B cell (primary cell): ENCODE data around the gene ENOX1. TPM values are rescaled to one million over a fixed set of nuclear protein-coding genes. Genes with fewer than 3 reads are reported as not detected.

Source experiments
- ATAC-seq: fragments of 200-7000 bp; cut with Tn5 transposase; one replicate; pipeline ENCODE4 v1.10.0; 2021; ENCODE audit warnings: low read depth, mild to moderate bottlenecking, moderate number of reproducible peaks, moderate library complexity
- CTCF ChIA-PET: fragments of 350-600 bp; sonication (Branson Sonifier 250); formaldehyde crosslinking; loops from one replicate; lab custom pipeline; 2021; ENCODE audit warnings: antibody characterized with exemption, inconsistent platforms; lab: Charles Lee
- POLR2A ChIA-PET: fragments of 350-600 bp; sonication (Branson Sonifier 250); formaldehyde crosslinking; loops from one replicate; lab custom pipeline; 2021; ENCODE audit warnings: antibody characterized with exemption; lab: Charles Lee
- DNase-seq: peaks from one replicate; pipeline ENCODE4 v3.0.0; 2013
- H2AFZ ChIP-seq: 2 replicates; pipeline ENCODE4 v1.6.1; 2012; ENCODE audit warnings: mild to moderate bottlenecking, low read depth, low read length; ENCODE audit not compliant: insufficient read depth, poor library complexity, severe bottlenecking
- H3K27ac ChIP-seq, 2 donors: 1 replicate in 1 of 2; 2 replicates in 1 of 2; pipeline ENCODE4 v1.5.1; 2012 to 2013; ENCODE audit warnings: low read length in 2 of 2, mild to moderate bottlenecking in 2 of 2, moderate library complexity in 1 of 2
- H3K27me3 ChIP-seq, 4 experiments: fragments of 200-600 bp in 1 of 4; sonication (generic) in 1 of 4; replicated peaks in 1 of 4; 1 replicate in 2 of 4; 2 replicates in 2 of 4; pipeline versions ENCODE4 v1.6.1 to v1.7.0; 2013 to 2016; ENCODE audit warnings: low read length in 3 of 4, mild to moderate bottlenecking in 2 of 4, mixed read lengths in 1 of 4, moderate library complexity in 1 of 4; ENCODE audit not compliant: insufficient read depth in 4 of 4, control insufficient read depth in 3 of 4; ENCODE audit errors: control extremely low read depth in 1 of 4
- H3K36me3 ChIP-seq, 2 experiments: replicated peaks in 1 of 2; 1 replicate in 1 of 2; 2 replicates in 1 of 2; pipeline versions ENCODE4 v1.6.1 to v1.7.1; 2013; ENCODE audit warnings: low read length in 1 of 2; ENCODE audit not compliant: insufficient read depth in 2 of 2, control insufficient read depth in 1 of 2; ENCODE audit errors: control extremely low read depth in 1 of 2, extremely low read depth in 1 of 2
- H3K4me1 ChIP-seq, 2 donors: fragments of 200-600 bp in 1 of 2; sonication (generic) in 1 of 2; 1 replicate in 1 of 2; 2 replicates in 1 of 2; pipeline versions ENCODE4 v1.5.1 to v1.6.1; 2013 to 2017; ENCODE audit warnings: low read length in 2 of 2; ENCODE audit not compliant: control insufficient read depth in 2 of 2, insufficient read depth in 2 of 2
- H3K4me2 ChIP-seq: replicated peaks from 2 replicates; pipeline ENCODE3; 2012; ENCODE audit warnings: mild to moderate bottlenecking, low read depth, low read length; ENCODE audit not compliant: poor library complexity, severe bottlenecking
- H3K4me3 ChIP-seq, 5 experiments: fragments of 200-600 bp in 1 of 5; sonication (generic) in 1 of 5; 1 replicate in 3 of 5; 2 replicates in 2 of 5; pipeline versions ENCODE4 v1.5.1 to v1.7.0; 2011 to 2016; ENCODE audit warnings: low read length in 4 of 5, mild to moderate bottlenecking in 4 of 5, low read depth in 2 of 5, control low read depth in 1 of 5, moderate library complexity in 1 of 5; ENCODE audit not compliant: insufficient read depth in 1 of 5; ENCODE audit errors: control extremely low read depth in 1 of 5, extremely low read depth in 1 of 5
- H3K79me2 ChIP-seq: fragments of 200-600 bp; sonication (generic); one replicate; pipeline ENCODE4 v1.6.0; 2016; ENCODE audit warnings: low read length; ENCODE audit not compliant: control insufficient read depth, insufficient read depth
- H3K9ac ChIP-seq: fragments of 200-600 bp; sonication (generic); 2 replicates; pipeline ENCODE4 v1.6.1; 2017; ENCODE audit warnings: mild to moderate bottlenecking, low read length, moderate library complexity
- H3K9me3 ChIP-seq, 3 donors: one replicate each; pipeline versions ENCODE4 v1.6.1 to v1.7.1; 2013; ENCODE audit warnings: low read length in 2 of 3; ENCODE audit not compliant: control insufficient read depth in 2 of 3, insufficient read depth in 1 of 3; ENCODE audit errors: control extremely low read depth in 1 of 3
- H4K20me1 ChIP-seq: 2 replicates; pipeline ENCODE4 v1.6.0; 2012; ENCODE audit warnings: mild to moderate bottlenecking, low read length; ENCODE audit not compliant: insufficient read depth, control insufficient read depth, poor library complexity, severe bottlenecking
- H3K27ac Mint-ChIP-seq: one replicate; pipeline ENCODE4 v1.8.0; 2021; ENCODE audit warnings: mixed read lengths
- H3K27me3 Mint-ChIP-seq: one replicate; pipeline ENCODE4 v1.8.0; 2021; ENCODE audit warnings: mixed read lengths
- H3K4me1 Mint-ChIP-seq: one replicate; pipeline ENCODE4 v1.8.0; 2021; ENCODE audit warnings: mixed read lengths
- H3K4me3 Mint-ChIP-seq: one replicate; pipeline ENCODE4 v1.8.0; 2021; ENCODE audit warnings: mixed read lengths
- H3K9me3 Mint-ChIP-seq: one replicate; pipeline ENCODE4 v1.8.0; 2022; ENCODE audit warnings: mixed read lengths; ENCODE audit not compliant: insufficient read depth
- CTCF ChIP-seq: fragments of 200-600 bp; IDR thresholded peaks from one replicate; pipeline ENCODE4 v1.8.0; 2022; ENCODE audit warnings: antibody characterized with exemption, mild to moderate bottlenecking
- EZH2 ChIP-seq: IDR thresholded peaks from 2 replicates; pipeline ENCODE4 v1.6.1; 2012; ENCODE audit warnings: borderline replicate concordance, low read depth, mild to moderate bottlenecking, moderate library complexity, low read length; ENCODE audit not compliant: insufficient read depth, poor library complexity, severe bottlenecking
- WGBS: methylation state at CpG from one replicate; pipeline ENCODE4 v1.1.5; 2013; ENCODE audit warnings: missing lambda C conversion rate; ENCODE audit not compliant: insufficient coverage; 5-methylcytosine and 5-hydroxymethylcytosine counted together
- intact Hi-C: fragments of 100-400 bp; cut with micrococcal nuclease; formaldehyde crosslinking; loops from one replicate; pipeline ENCODE4 v1.10.0; 2022
- polyA plus RNA-seq: library from polyadenylated mRNA; depleted of rRNA; stranded (reverse); fragments of >200 nt; gene quantifications from 2 replicates; pipeline ENCODE4 v1.2.3, GENCODE V29; 2012
- total RNA-seq, 2 donors: library from RNA; stranded (reverse); fragments of 120-200 nt in 1 of 2; gene quantifications; 1 replicate in 1 of 2; 2 replicates in 1 of 2; pipeline versions ENCODE4 v1.2.3 to v1.2.4, GENCODE V29; 2013 to 2022

Gene ENOX1
- total and polyA plus RNA-seq, 2 donors (not counting 1 experiment from before 2014, with no cell fraction given): not detected

DNA sequence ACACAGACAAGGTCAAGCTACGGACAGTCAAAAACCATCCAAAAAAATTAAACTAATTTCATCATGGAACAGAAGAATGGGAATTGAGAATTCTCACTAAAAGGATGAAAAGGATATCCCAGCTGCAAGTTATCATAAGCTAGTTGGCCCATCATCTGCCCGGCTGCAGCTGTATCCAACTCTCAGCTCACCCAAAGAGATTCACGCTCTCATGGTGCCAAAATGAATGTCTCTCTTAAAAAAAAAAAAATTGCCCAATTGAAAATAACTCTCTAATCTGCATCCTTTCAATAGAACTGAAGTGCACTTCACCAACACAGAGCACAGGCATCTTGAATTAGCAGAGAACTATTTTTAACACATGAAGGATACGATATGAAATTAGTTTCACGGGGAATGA, 20.0 kb downstream of the ENOX1 start:
- no peak for TF ChIP-seq CTCF
- no peak for TF ChIP-seq EZH2
- DNase-seq (no peak), ATAC-seq (no peak)
- Mint-ChIP-seq H3K27me3 (peaks cover 15% of the 10 kb centered on the region), H3K4me1 (no peaks in the 10 kb centered on the region), H3K4me3 (no peak overlapping the region), H3K27ac (no peak overlapping the region), H3K9me3 (no peaks in the 10 kb centered on the region)
- no peak overlapping the region for H3K4me2 ChIP-seq
- H3K27me3 ChIP-seq: peaks cover 0 to 3% (median 0%) of the 10 kb centered on the region in 4 experiments
- H3K36me3 ChIP-seq: no peaks in the 10 kb centered on the region
- no peaks in the 10 kb centered on the region for H3K79me2 ChIP-seq
- H4K20me1 ChIP-seq: no peaks in the 10 kb centered on the region
- H3K4me1 ChIP-seq: no peaks in the 10 kb centered on the region
- intact Hi-C loops: no loop called here
- no peak overlapping the region for H3K27ac ChIP-seq
- whole genome bisulfite sequencing: 86% methylated on average over 2 of the region's 5 CpGs
- no peak overlapping the region for H3K4me3 ChIP-seq
- ChIA-PET POLR2A (no interaction called here), CTCF (no interaction called here)
- H2AFZ ChIP-seq: no peak overlapping the region
- H3K9me3 ChIP-seq: no peaks in the 10 kb centered on the region
- H3K9ac ChIP-seq: no peak overlapping the region

DNA sequence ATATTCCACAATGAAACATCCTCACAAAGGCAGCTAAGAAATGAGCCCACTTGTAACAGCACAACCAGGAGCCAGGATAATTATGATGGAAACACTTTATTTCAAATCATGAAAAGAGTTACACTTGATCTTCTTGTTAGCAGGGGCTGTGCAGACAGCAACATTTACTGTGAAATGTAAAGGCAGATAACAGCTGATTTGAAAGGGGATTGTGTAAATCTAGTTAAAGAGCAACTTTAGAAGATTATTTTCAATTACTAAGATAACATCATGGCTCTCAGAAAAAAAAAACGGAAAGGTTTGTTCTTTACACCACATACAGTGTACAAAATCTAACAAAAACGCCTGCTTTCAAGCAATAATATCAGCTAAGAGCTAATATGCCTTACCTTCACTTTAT, 22.4 kb downstream of the ENOX1 start:
- ATAC-seq: no peak
- POLR2A ChIA-PET: no interaction called here

More for the DNA sequence above, 22.4 kb downstream of the ENOX1 start:
- no peaks in the 10 kb centered on the region for H4K20me1 ChIP-seq
- Mint-ChIP-seq H3K4me3 (no peak overlapping the region), H3K9me3 (no peaks in the 10 kb centered on the region), H3K4me1 (no peaks in the 10 kb centered on the region), H3K27ac (no peak overlapping the region), H3K27me3 (peaks cover 17% of the 10 kb centered on the region)
- no peaks in the 10 kb centered on the region for H3K79me2 ChIP-seq
- H3K27ac ChIP-seq: no peak overlapping the region
- no peak for DNase-seq
- no peaks in the 10 kb centered on the region for H3K9me3 ChIP-seq
- no peak overlapping the region for H3K4me2 ChIP-seq
- H3K36me3 ChIP-seq: no peaks in the 10 kb centered on the region
- TF ChIP-seq EZH2 (no peak), CTCF (no peak)
- H3K27me3 ChIP-seq: peaks cover 0 to 3% (median 0%) of the 10 kb centered on the region in 4 experiments
- WGBS: 50% methylated on average over 1 of the region's 2 CpGs
- CTCF ChIA-PET: no interaction called here
- no peak overlapping the region for H3K4me3 ChIP-seq
- H3K9ac ChIP-seq: no peak overlapping the region
- no peaks in the 10 kb centered on the region for H3K4me1 ChIP-seq
- intact Hi-C loops: no loop called here
- H2AFZ ChIP-seq: no peak overlapping the region
